K562 (cell line): ENCODE results near the gene KRTAP5-1. TPM values are rescaled to one million over a fixed set of nuclear protein-coding genes. Genes with fewer than 3 reads are reported as not detected.

Experiments
- ATAC-seq: fragments of 200-7000 bp; cut with Tn5 transposase; 3 replicates; pipeline ENCODE4 v1.9.1; 2020; ENCODE audit warnings: moderate library complexity
- BruUV-seq: library from RNA; stranded (reverse); fragments of 400-500 nt; replicated peaks from 2 replicates; lab custom pipeline; 2021; lab: Mats Ljungman, UMichigan
- CTCF ChIA-PET: fragments of 300-600 bp; formaldehyde crosslinking; extraction: SDS; loops from one replicate; lab custom pipeline; 2021; ENCODE audit warnings: low intra/inter-chr PET ratio; lab: Yijun Ruan, JAX
- POLR2A ChIA-PET: fragments of 300-600, 350-650 bp; sonication (Branson Sonifier 250); formaldehyde crosslinking; extraction: SDS; loops from one replicate; lab custom pipeline; 2021; ENCODE audit warnings: antibody characterized with exemption, inconsistent platforms; lab: Yijun Ruan, JAX
- DNase-seq, 4 experiments: peaks; one replicate each; pipeline versions ENCODE4 v3.0.0 to v3.0.0-alpha.2; 2011 to 2018; ENCODE audit warnings: low spot score in 3 of 4, mixed read lengths in 3 of 4; ENCODE audit errors: extremely low read depth in 1 of 4
- FAIRE-seq: peaks from 2 replicates; lab custom pipeline; 2011; peaks lifted over from hg19 to GRCh38; lab: Jason Lieb, UNC
- H2AFZ ChIP-seq: 2 replicates; pipeline ENCODE4 v1.6.0; 2011; ENCODE audit warnings: low read depth, low read length, control low read depth, inconsistent platforms
- H3K27ac ChIP-seq: fragments of 200-600 bp; 3 replicates; pipeline ENCODE4 v1.8.0; 2011; ENCODE audit warnings: low read depth, mild to moderate bottlenecking, control low read depth, inconsistent platforms, low read length, moderate library complexity, mixed read lengths; ENCODE audit errors: extremely low read depth
- H3K27me3 ChIP-seq, 2 experiments: fragments of 300-600 bp in 1 of 2; 2 replicates in 1 of 2; 3 replicates in 1 of 2; pipeline versions ENCODE4 v1.6.0 to v1.8.0; 2011; ENCODE audit warnings: inconsistent platforms in 2 of 2, low read length in 2 of 2, mild to moderate bottlenecking in 1 of 2, mixed read lengths in 1 of 2, moderate library complexity in 1 of 2; ENCODE audit not compliant: control insufficient read depth in 2 of 2, insufficient read depth in 2 of 2
- H3K36me3 ChIP-seq: fragments of 300-600 bp; 3 replicates; pipeline ENCODE4 v1.8.0; 2011; ENCODE audit warnings: mild to moderate bottlenecking, low read length, inconsistent platforms; ENCODE audit not compliant: control insufficient read depth, insufficient read depth
- H3K4me1 ChIP-seq, 2 experiments: fragments of 200-600 bp in 1 of 2; replicated peaks in 1 of 2; 2 replicates in 1 of 2; 3 replicates in 1 of 2; pipeline versions ENCODE4 v1.5.1 to v1.8.0; 2011; ENCODE audit warnings: inconsistent platforms in 2 of 2, low read length in 2 of 2, mild to moderate bottlenecking in 1 of 2, mixed read lengths in 1 of 2, moderate library complexity in 1 of 2; ENCODE audit not compliant: control insufficient read depth in 2 of 2, insufficient read depth in 2 of 2
- H3K4me2 ChIP-seq: 2 replicates; pipeline ENCODE4 v1.6.1; 2011; ENCODE audit warnings: low read length, control low read depth, inconsistent platforms, mixed read lengths; ENCODE audit not compliant: insufficient read depth
- H3K4me3 ChIP-seq: fragments of 200-600 bp; sonication (generic), shearing (Covaris generic); 2 replicates; pipeline ENCODE4 v1.5.1; 2016; ENCODE audit warnings: control low read depth, inconsistent platforms
- H3K79me2 ChIP-seq: fragments of 200-600 bp; 3 replicates; pipeline ENCODE4 v1.8.0; 2011; ENCODE audit warnings: low read length, inconsistent platforms; ENCODE audit not compliant: control insufficient read depth, insufficient read depth
- H3K9ac ChIP-seq, 2 experiments: 2 replicates each; pipeline versions ENCODE4 v1.6.0 to v1.6.1; 2011; ENCODE audit warnings: low read depth in 2 of 2, low read length in 2 of 2, control low read depth in 1 of 2, inconsistent platforms in 1 of 2, mild to moderate bottlenecking in 1 of 2, mixed read lengths in 1 of 2; ENCODE audit not compliant: insufficient read depth in 1 of 2
- H3K9me1 ChIP-seq: one replicate; pipeline ENCODE4 v1.6.0; 2011; ENCODE audit warnings: inconsistent platforms, mild to moderate bottlenecking, low read length, moderate library complexity; ENCODE audit not compliant: control insufficient read depth, insufficient read depth
- H3K9me3 ChIP-seq: replicated peaks from 2 replicates; pipeline ENCODE4 v1.5.1; 2011; ENCODE audit warnings: low read depth, low read length, inconsistent platforms; ENCODE audit not compliant: control insufficient read depth, insufficient read depth
- H4K20me1 ChIP-seq: replicated peaks from 2 replicates; pipeline ENCODE4 v1.6.1; 2011; ENCODE audit warnings: low read length, inconsistent platforms, mixed read lengths; ENCODE audit not compliant: control insufficient read depth, insufficient read depth
- MCM3 ChIP-seq: fragments of 450-650 bp; IDR thresholded peaks from 2 replicates; pipeline ENCODE4 v1.6.1; 2016
- PRMT5 ChIP-seq: sonication (generic); formaldehyde crosslinking; IDR thresholded peaks from 2 replicates; pipeline ENCODE4 v1.5.0; 2020; ENCODE audit warnings: missing genetic modification reagents
- RFX1 ChIP-seq: fragments of 450-650 bp; IDR thresholded peaks from 2 replicates; pipeline ENCODE4 v1.6.1; 2016; ENCODE audit warnings: mild to moderate bottlenecking, moderate library complexity
- SAFB ChIP-seq: fragments of 200-400 bp; formaldehyde crosslinking; IDR thresholded peaks from 2 replicates; pipeline ENCODE4 v1.6.1; 2017; ENCODE audit warnings: low read depth, low read length, borderline replicate concordance
- ZFP30 ChIP-seq: fragments of 250-450 bp; sonication (Bioruptor Pico); IDR thresholded peaks from 2 replicates; pipeline ENCODE4 v1.8.0; 2022; ENCODE audit warnings: moderate library complexity, mild to moderate bottlenecking, inconsistent platforms, borderline replicate concordance
- ZNF644 ChIP-seq: fragments of 200-800 bp; sonication (Bioruptor generic); IDR thresholded peaks from 2 replicates; pipeline ENCODE4 v1.6.1; 2016; ENCODE audit warnings: low read depth, missing genetic modification characterization, missing compliant biosample characterization
- ZNF740 ChIP-seq, 3 experiments: fragments of 200-800 bp in 1 of 3; sonication (Bioruptor generic) in 1 of 3; sonication (generic) in 1 of 3; formaldehyde crosslinking in 1 of 3; IDR thresholded peaks; 2 replicates each; pipeline versions ENCODE4 v1.6.1 to v1.8.0; 2016 to 2022; ENCODE audit warnings: mild to moderate bottlenecking in 2 of 3, missing compliant biosample characterization in 2 of 3, missing genetic modification characterization in 2 of 3, missing genetic modification reagents in 1 of 3
- WGBS: fragments of 100-300 bp; shearing (Covaris generic); methylation state at CpG from one replicate; pipeline ENCODE4 v1.1.6; 2016; ENCODE audit warnings: low coverage, mixed read lengths; ENCODE audit not compliant: insufficient coverage; ENCODE audit errors: missing lambda C conversion rate; 5-methylcytosine and 5-hydroxymethylcytosine counted together
- in situ Hi-C: fragments of 300-500 bp; cut with MboI; formaldehyde crosslinking; loops from 4 replicates; pipeline ENCODE4 v1.15.0; 2018; ENCODE audit warnings: inconsistent platforms, mixed read lengths
- intact Hi-C: fragments of 100-400 bp; cut with micrococcal nuclease; formaldehyde crosslinking; loops from 2 replicates; pipeline ENCODE4 v1.14.2; 2022
- polyA plus RNA-seq, 8 experiments: library from polyadenylated mRNA; depleted of rRNA in 4 of 8; stranded (reverse) in 5 of 8; unstranded in 3 of 8; fragments of >200 nt; fragmentation: Nextera tagmentation in 2 of 8; fragmentation: Illumina TruSeq in 1 of 8; extraction: Ambion mirVana in 2 of 8; extraction: Trizol in 1 of 8; gene quantifications; 2 replicates each; pipeline versions ENCODE4 v1.2.1 to v1.2.3, GENCODE V29; 2011 to 2014; ENCODE audit warnings: inconsistent platforms in 1 of 8, missing spikeins in 1 of 8
- total RNA-seq, 7 experiments: library from RNA; depleted of rRNA in 6 of 7; stranded (reverse); fragments of >200 nt in 6 of 7; fragmentation: Illumina TruSeq in 2 of 7; extraction: Trizol in 2 of 7; gene quantifications; 2 replicates each; pipeline versions ENCODE4 v1.2.1 to v1.2.3, GENCODE V29; 2011 to 2021; ENCODE audit warnings: low replicate concordance in 1 of 7

Gene KRTAP5-1
- total and polyA plus RNA-seq, 9 of the 15 experiments (the other 6 are each of a cell fraction or from before 2014, with no cell fraction given) = not detected

- ATAC-seq (no peak), FAIRE-seq (no peak), DNase-seq (no peak)
- peak overlapping the region; percentile 34 to 74; a peak in 3 of 4 replicates for H3K9ac ChIP-seq
- H3K9me3 ChIP-seq = no peaks in the 10 kb centered on the region
- peaks cover 0 to 18% of the 10 kb centered on the region in 2 experiments; a peak in 3 of 5 replicates for H3K27me3 ChIP-seq
- H3K79me2 ChIP-seq = no peaks in the 10 kb centered on the region
- H3K4me1 ChIP-seq = peaks cover 0 to 46% of the 10 kb centered on the region in 2 experiments; a peak in 3 of 5 replicates
- no peak overlapping the region for H2AFZ ChIP-seq
- peaks cover 3% of the 10 kb centered on the region for H3K9me1 ChIP-seq
- CTCF ChIA-PET = interaction anchor here (0.7 kb wide), 1 partner anchor 370 kb away, joined by 4 read pairs; no protein-coding TSS in a partner anchor
- intact Hi-C loops (loop anchor here (5.0 to 10.0 kb wide), 3 partner anchors 117 to 457 kb away; no protein-coding TSS in a partner anchor), in situ Hi-C loops (no loop called here)
- no TSS peak for BruUV-seq
- TF ChIP-seq MCM3 (no peak), SAFB (no peak), RFX1 (no peak), PRMT5 (CRISPR knock-in tag) (no peak), ZNF644 (tag) (0 out of 2 replicates have a peak, but pooled peaks have one; percentile 48), ZNF740 (CRISPR knock-in tag; IDR thresholded peaks at IDR 0.05) (no peak), ZNF740 (tag; IDR thresholded peaks at IDR 0.05) (0 out of 4 replicates have a peak, but pooled peaks of 1 of the 2 experiments have one; percentile 2), ZFP30 (no peak)
- H3K27ac ChIP-seq = no peak overlapping the region
- under 1% methylated on average over 16 of the region's 91 CpGs for WGBS
- H3K4me2 ChIP-seq = no peak overlapping the region
- H3K36me3 ChIP-seq = no peaks in the 10 kb centered on the region
- peaks cover 36% of the 10 kb centered on the region for H4K20me1 ChIP-seq
- peak overlapping the region; percentile 28 for H3K4me3 ChIP-seq
- POLR2A ChIA-PET = interaction anchor here (0.7 to 1.0 kb wide), 2 partner anchors 21 to 291 kb away, joined by 3 read pairs; no protein-coding TSS in a partner anchor
Measured at GRCh38 chr11:1571760-1572196, 13.3 kb downstream of the KRTAP5-1 start.
